Panc1 (cell line): Measurements from ENCODE around the gene CELF2. TPM values are rescaled to one million over a fixed set of nuclear protein-coding genes. Genes with fewer than 3 reads are reported as not detected.

Experiments
- ATAC-seq: fragments of 200-7000 bp; cut with Tn5 transposase; 2 replicates; pipeline ENCODE4 v1.9.1; 2020; ENCODE audit warnings: mild to moderate bottlenecking, moderate library complexity
- BruUV-seq: library from RNA; stranded (reverse); fragments of 400-500 nt; replicated peaks from 2 replicates; lab custom pipeline; 2021; lab: Mats Ljungman, UMichigan
- CTCF ChIA-PET: fragments of 300-600 bp; sonication (Branson Sonifier 250); formaldehyde crosslinking; loops from one replicate; lab custom pipeline; 2022; ENCODE audit warnings: antibody characterized with exemption; lab: Charles Lee
- POLR2A ChIA-PET: fragments of 300-600 bp; sonication (Branson Sonifier 250); formaldehyde crosslinking; loops from one replicate; lab custom pipeline; 2022; ENCODE audit warnings: antibody characterized with exemption; lab: Charles Lee
- DNase-seq: peaks from one replicate; pipeline ENCODE4 v3.0.0-alpha.2; 2010; ENCODE audit warnings: low read depth, low spot score
- H3K27ac ChIP-seq: 2 replicates; pipeline ENCODE4 v1.5.1; 2011; ENCODE audit warnings: mild to moderate bottlenecking, low read length, inconsistent platforms
- H3K27me3 ChIP-seq: fragments of 200-500 bp; sonication (Bioruptor generic); 2 replicates; pipeline ENCODE4 v1.6.0; 2014; ENCODE audit warnings: low read length, inconsistent platforms; ENCODE audit not compliant: control insufficient read depth, insufficient read depth
- H3K36me3 ChIP-seq: fragments of 200-500 bp; sonication (Bioruptor generic); 2 replicates; pipeline ENCODE4 v1.5.1; 2014; ENCODE audit warnings: inconsistent platforms, mild to moderate bottlenecking, low read length, moderate library complexity; ENCODE audit not compliant: control insufficient read depth, insufficient read depth
- H3K4me1 ChIP-seq: 2 replicates; pipeline ENCODE4 v1.5.1; 2011; ENCODE audit warnings: inconsistent platforms, mild to moderate bottlenecking, low read length, moderate library complexity; ENCODE audit not compliant: control insufficient read depth, insufficient read depth
- H3K4me3 ChIP-seq, 2 experiments: 2 replicates each; pipeline ENCODE4 v1.5.1; 2011 to 2012; ENCODE audit warnings: low read depth in 2 of 2, low read length in 2 of 2, mild to moderate bottlenecking in 2 of 2, inconsistent platforms in 1 of 2, moderate library complexity in 1 of 2
- H3K9me3 ChIP-seq: fragments of 200-500 bp; sonication (Bioruptor generic); 2 replicates; pipeline ENCODE4 v1.5.1; 2014; ENCODE audit warnings: low read depth, mild to moderate bottlenecking, inconsistent platforms, low read length, moderate library complexity; ENCODE audit not compliant: control insufficient read depth, insufficient read depth
- CTCF ChIP-seq: fragments of 450-650 bp; IDR thresholded peaks from 2 replicates; pipeline ENCODE4 v1.5.1; 2017; ENCODE audit warnings: mild to moderate bottlenecking
- POLR2AphosphoS5 ChIP-seq: IDR thresholded peaks from 2 replicates; pipeline ENCODE4 v1.6.1; 2012; ENCODE audit warnings: mild to moderate bottlenecking, low read depth, low read length, moderate library complexity
- REST ChIP-seq, 2 experiments: IDR thresholded peaks; 2 replicates each; pipeline ENCODE4 v1.6.1; 2011 to 2012; ENCODE audit warnings: low read depth in 2 of 2, control low read depth in 1 of 2, low read length in 1 of 2, mild to moderate bottlenecking in 1 of 2, moderate library complexity in 1 of 2; ENCODE audit not compliant: insufficient read depth in 1 of 2
- SIN3A ChIP-seq: IDR thresholded peaks from 2 replicates; pipeline ENCODE4 v1.6.1; 2012; ENCODE audit warnings: low read depth, mild to moderate bottlenecking, low read length, moderate library complexity, borderline replicate concordance; ENCODE audit not compliant: insufficient read depth
- TCF7L2 ChIP-seq: IDR thresholded peaks from 2 replicates; pipeline ENCODE4 v1.6.1; 2011; ENCODE audit warnings: mild to moderate bottlenecking, low read depth, low read length, inconsistent platforms
- in situ Hi-C: cut with HindIII; loops from 2 replicates; pipeline ENCODE4 v1.10.0; 2016; ENCODE audit warnings: low sequenced_read_pairs, low pct_unique_long_range_greater_than_20kb
- intact Hi-C: fragments of 100-400 bp; cut with micrococcal nuclease; formaldehyde crosslinking; loops from one replicate; pipeline ENCODE4 v1.10.0; 2022; ENCODE audit not compliant: unreplicated experiment
- total RNA-seq: library from RNA; stranded (reverse); gene quantifications from one replicate; pipeline ENCODE4 v1.2.1, GENCODE V29; 2021; ENCODE audit not compliant: unreplicated experiment

Gene CELF2
- total RNA-seq, 1 experiment from 2014 or later = 0.44 TPM

GRCh38 chr10:11002916-11003315 lies 14.8 kb upstream of the CELF2 start:
- no peaks in the 10 kb centered on the region for H3K9me3 ChIP-seq
- BruUV-seq = no TSS peak
- intact Hi-C loops (no loop called here), in situ Hi-C loops (no loop called here)
- ChIA-PET POLR2A (no interaction called here), CTCF (no interaction called here)
- H3K36me3 ChIP-seq = no peaks in the 10 kb centered on the region
- DNase-seq (no peak), ATAC-seq (no peak)
- no peaks in the 10 kb centered on the region for H3K4me1 ChIP-seq
- H3K4me3 ChIP-seq = no peak overlapping the region
- TF ChIP-seq REST (IDR thresholded peaks at IDR 0.05; ENCODE audit: insufficient read depth in 1 of 2, low read depth in 2 of 2, low read length in 1 of 2) (no peak), POLR2AphosphoS5 (no peak), SIN3A (no peak), CTCF (no peak), TCF7L2 (no peak)
- H3K27ac ChIP-seq = no peak overlapping the region
- no peaks in the 10 kb centered on the region for H3K27me3 ChIP-seq

- Histone ChIP-seq H3K4me1 (no peaks in the 10 kb centered on the region), H3K27ac (no peak overlapping the region), H3K9me3 (no peaks in the 10 kb centered on the region), H3K27me3 (no peaks in the 10 kb centered on the region), H3K36me3 (no peaks in the 10 kb centered on the region), H3K4me3 (no peak overlapping the region)
- no TSS peak for BruUV-seq
- in situ Hi-C loops = no loop called here
- intact Hi-C loops = no loop called here
- no peak for ATAC-seq
- TF ChIP-seq TCF7L2 (no peak), CTCF (no peak), SIN3A (no peak), POLR2AphosphoS5 (no peak), REST (IDR thresholded peaks at IDR 0.05; ENCODE audit: insufficient read depth in 1 of 2, low read depth in 2 of 2, low read length in 1 of 2) (no peak)
- DNase-seq = no peak
- ChIA-PET POLR2A (no interaction called here), CTCF (no interaction called here)
Measured at GRCh38 chr10:11003679-11004078, 14.0 kb upstream of the CELF2 start.
